Calu3 (cell line): ENCODE measurements around the gene YJU2. TPM values are rescaled to one million over a fixed set of nuclear protein-coding genes. Genes with fewer than 3 reads are reported as not detected.

Experiments used
- BruUV-seq: library from RNA; stranded (reverse); fragments of 400-500 nt; replicated peaks from 2 replicates; lab custom pipeline; 2021; lab: Mats Ljungman, UMichigan
- CTCF ChIA-PET: fragments of 300-600 bp; sonication (Branson Sonifier 250); formaldehyde crosslinking; loops from one replicate; lab custom pipeline; 2022; ENCODE audit warnings: antibody characterized with exemption; lab: Charles Lee
- DNase-seq: peaks from one replicate; pipeline ENCODE4 v3.0.0; 2022
- H3K27ac Mint-ChIP-seq: one replicate; pipeline ENCODE4 v1.8.0; 2022; ENCODE audit warnings: mixed read lengths; ENCODE audit not compliant: unreplicated experiment
- H3K27me3 Mint-ChIP-seq: one replicate; pipeline ENCODE4 v1.8.0; 2022; ENCODE audit warnings: mixed read lengths; ENCODE audit not compliant: unreplicated experiment
- H3K36me3 Mint-ChIP-seq: one replicate; pipeline ENCODE4 v1.8.0; 2022; ENCODE audit warnings: mild to moderate bottlenecking, moderate library complexity, mixed read lengths; ENCODE audit not compliant: insufficient read depth, unreplicated experiment
- H3K4me1 Mint-ChIP-seq: one replicate; pipeline ENCODE4 v1.8.0; 2022; ENCODE audit warnings: mild to moderate bottlenecking, low read depth, mixed read lengths; ENCODE audit not compliant: unreplicated experiment
- H3K4me3 Mint-ChIP-seq: one replicate; pipeline ENCODE4 v1.8.0; 2022; ENCODE audit warnings: mild to moderate bottlenecking, low read depth, moderate library complexity, mixed read lengths; ENCODE audit not compliant: unreplicated experiment
- H3K9me3 Mint-ChIP-seq: one replicate; pipeline ENCODE4 v1.8.0; 2022; ENCODE audit warnings: low read depth, mixed read lengths; ENCODE audit not compliant: unreplicated experiment
- intact Hi-C: fragments of 100-400 bp; cut with micrococcal nuclease; formaldehyde crosslinking; loops from one replicate; pipeline ENCODE4 v1.10.0; 2022; ENCODE audit not compliant: unreplicated experiment
- total RNA-seq: library from RNA; stranded (reverse); gene quantifications from 2 replicates; pipeline ENCODE4 v1.2.3, GENCODE V29; 2022
- TF ChIP-seq, protein P1 (sequence below): fragments of 200-600 bp; IDR thresholded peaks from one replicate; pipeline ENCODE4 v1.8.0; 2022; ENCODE audit warnings: antibody characterized with exemption; ENCODE audit not compliant: unreplicated experiment

YJU2 gene
- total RNA-seq, 1 experiment from 2014 or later = 7.8 TPM

DNA sequence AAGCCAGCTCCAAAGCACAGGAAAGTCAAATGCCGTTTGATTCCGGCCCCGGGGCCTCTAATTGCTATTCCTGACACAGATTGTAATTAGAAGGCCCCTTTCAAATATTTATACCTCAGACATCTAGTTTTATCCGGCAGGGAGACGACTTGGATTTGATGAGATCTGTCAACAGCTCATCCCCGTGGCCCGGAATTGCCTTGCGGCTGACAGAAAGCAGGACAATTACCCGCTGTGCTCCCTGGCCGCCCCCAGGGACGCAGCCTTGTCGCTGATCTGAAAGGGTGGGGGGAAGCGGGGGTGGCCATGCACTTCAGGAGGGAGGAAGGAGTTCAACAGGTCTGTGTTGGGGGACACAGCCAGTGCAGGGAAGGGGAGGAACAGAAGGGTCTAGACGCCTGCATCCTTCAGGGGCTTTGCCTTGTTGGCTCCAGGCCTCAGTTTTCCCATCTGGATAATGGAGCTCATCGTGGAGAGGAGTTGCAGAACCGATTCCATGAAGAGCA, 30.4 kb downstream of the YJU2 start:
- Mint-ChIP-seq H3K27ac (no peak overlapping the region), H3K4me3 (no peak overlapping the region), H3K4me1 (no peaks in the 10 kb centered on the region), H3K9me3 (no peaks in the 10 kb centered on the region), H3K36me3 (no peaks in the 10 kb centered on the region), H3K27me3 (peaks cover 36% of the 10 kb centered on the region)
- no TSS peak for BruUV-seq
- intact Hi-C loops = no loop called here
- TF ChIP-seq, protein P1, sequence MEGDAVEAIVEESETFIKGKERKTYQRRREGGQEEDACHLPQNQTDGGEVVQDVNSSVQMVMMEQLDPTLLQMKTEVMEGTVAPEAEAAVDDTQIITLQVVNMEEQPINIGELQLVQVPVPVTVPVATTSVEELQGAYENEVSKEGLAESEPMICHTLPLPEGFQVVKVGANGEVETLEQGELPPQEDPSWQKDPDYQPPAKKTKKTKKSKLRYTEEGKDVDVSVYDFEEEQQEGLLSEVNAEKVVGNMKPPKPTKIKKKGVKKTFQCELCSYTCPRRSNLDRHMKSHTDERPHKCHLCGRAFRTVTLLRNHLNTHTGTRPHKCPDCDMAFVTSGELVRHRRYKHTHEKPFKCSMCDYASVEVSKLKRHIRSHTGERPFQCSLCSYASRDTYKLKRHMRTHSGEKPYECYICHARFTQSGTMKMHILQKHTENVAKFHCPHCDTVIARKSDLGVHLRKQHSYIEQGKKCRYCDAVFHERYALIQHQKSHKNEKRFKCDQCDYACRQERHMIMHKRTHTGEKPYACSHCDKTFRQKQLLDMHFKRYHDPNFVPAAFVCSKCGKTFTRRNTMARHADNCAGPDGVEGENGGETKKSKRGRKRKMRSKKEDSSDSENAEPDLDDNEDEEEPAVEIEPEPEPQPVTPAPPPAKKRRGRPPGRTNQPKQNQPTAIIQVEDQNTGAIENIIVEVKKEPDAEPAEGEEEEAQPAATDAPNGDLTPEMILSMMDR = no peak
- DNase-seq = no peak
- CTCF ChIA-PET = interaction anchor here (0.6 to 1.2 kb wide), 3 partner anchors 10 to 62 kb away, joined by 3 read pairs; no protein-coding TSS in a partner anchor

GRCh38 chr19:4278010-4278409, 31.1 kb downstream of the YJU2 start:
- intact Hi-C loops = no loop called here
- TF ChIP-seq, protein P1 = no peak
- Mint-ChIP-seq H3K4me1 (no peaks in the 10 kb centered on the region), H3K4me3 (no peak overlapping the region), H3K27me3 (peaks cover 37% of the 10 kb centered on the region), H3K27ac (no peak overlapping the region), H3K9me3 (no peaks in the 10 kb centered on the region), H3K36me3 (no peaks in the 10 kb centered on the region)
- CTCF ChIA-PET = no interaction called here
- BruUV-seq = no TSS peak
- no peak for DNase-seq

- Mint-ChIP-seq H3K4me1 (no peaks in the 10 kb centered on the region), H3K27me3 (peaks cover 37% of the 10 kb centered on the region), H3K36me3 (no peaks in the 10 kb centered on the region), H3K27ac (no peak within 1 kb of the TSS), H3K9me3 (no peaks in the 10 kb centered on the region), H3K4me3 (peak within 1 kb of the TSS; percentile 4)
- TF ChIP-seq, protein P1 = no peak
- intact Hi-C loops = no loop called here
- no peak for DNase-seq
- CTCF ChIA-PET = no interaction called here
- BruUV-seq = no TSS peak
Measured at GRCh38 chr19:4278419-4279266, 31.8 kb downstream of the YJU2 start, which contains the start of gene SHD. TSS of gene SHD (plus strand) at chr19:4279266. CDS start at chr19:4280064, 798 bp downstream.

DNA sequence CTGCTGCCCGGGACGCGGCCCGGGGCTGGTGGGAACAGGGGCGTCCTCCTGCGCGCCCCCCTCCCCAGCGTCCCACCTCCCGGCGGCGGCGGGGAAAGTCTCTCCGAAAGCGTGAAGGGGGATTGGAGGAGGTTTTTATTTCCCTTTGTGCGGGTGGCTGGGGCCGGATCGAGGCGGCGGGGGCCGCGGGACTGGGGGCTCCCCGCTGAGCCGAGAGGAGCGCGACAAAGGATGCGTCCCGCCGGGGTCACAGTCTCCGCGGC, 32.3 kb downstream of the YJU2 start:
- TF ChIP-seq, protein P1 = no peak
- intact Hi-C loops = no loop called here
- H3K9me3 Mint-ChIP-seq = no peaks in the 10 kb centered on the region
- H3K27me3 Mint-ChIP-seq = peaks cover 37% of the 10 kb centered on the region
- DNase-seq = no peak
- no peak overlapping the region for H3K27ac Mint-ChIP-seq
- CTCF ChIA-PET = no interaction called here
- no peaks in the 10 kb centered on the region for H3K36me3 Mint-ChIP-seq
- H3K4me1 Mint-ChIP-seq = no peaks in the 10 kb centered on the region
- BruUV-seq = no TSS peak
- H3K4me3 Mint-ChIP-seq = no peak overlapping the region
